Measurements from ENCODE around the gene SLC16A6.
"Not testable (repeated sequence)": the region's sequence is repeated elsewhere in the genome, so short reads cannot be mapped to it uniquely, and the experiment has no call there.

SLC16A6 gene

DNA sequence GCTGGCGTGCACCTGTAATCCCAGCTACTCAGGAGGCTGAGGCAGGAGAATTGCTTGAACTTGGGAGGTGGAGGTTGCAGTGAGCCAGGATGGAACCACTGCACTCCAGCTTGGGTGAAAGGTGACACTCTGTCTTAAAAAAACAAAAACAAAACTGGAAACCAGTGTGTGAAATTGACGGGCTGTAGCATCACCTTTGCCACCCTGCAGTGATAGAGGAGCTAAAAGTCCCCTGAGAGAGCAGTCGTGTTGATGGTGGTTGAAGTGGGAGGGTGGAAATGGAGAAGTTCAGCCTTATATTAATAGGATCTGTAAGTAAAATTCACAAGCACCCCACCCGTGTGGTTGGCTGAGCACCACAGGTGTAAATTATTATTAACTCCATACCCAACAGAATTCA is 65.9 kb downstream of the SLC16A6 start:
- H3K79me2 ChIP-seq (ENCODE audit: low read length); H3K9ac ChIP-seq (ENCODE audit: low read length); DNase-seq; H3K27ac ChIP-seq (ENCODE audit: low read length); H3K4me2 ChIP-seq (ENCODE audit: low read depth, low read length); H4K20me1 ChIP-seq (ENCODE audit: insufficient read depth, low read length); H3K36me3 ChIP-seq (replicated peaks; ENCODE audit: insufficient read depth, low read length); H3K9me3 ChIP-seq (replicated peaks; ENCODE audit: insufficient read depth, low read length); H3K27me3 ChIP-seq (replicated peaks; ENCODE audit: insufficient read depth, low read length); H3F3A ChIP-seq (ENCODE audit: insufficient read depth, low read length); H3K4me3 ChIP-seq (ENCODE audit: low read length); H2AFZ ChIP-seq (ENCODE audit: low read length); H3K9me2 ChIP-seq (replicated peaks; ENCODE audit: insufficient read depth, low read length); H3K4me1 ChIP-seq (ENCODE audit: low read length): not testable (repeated sequence)

DNA sequence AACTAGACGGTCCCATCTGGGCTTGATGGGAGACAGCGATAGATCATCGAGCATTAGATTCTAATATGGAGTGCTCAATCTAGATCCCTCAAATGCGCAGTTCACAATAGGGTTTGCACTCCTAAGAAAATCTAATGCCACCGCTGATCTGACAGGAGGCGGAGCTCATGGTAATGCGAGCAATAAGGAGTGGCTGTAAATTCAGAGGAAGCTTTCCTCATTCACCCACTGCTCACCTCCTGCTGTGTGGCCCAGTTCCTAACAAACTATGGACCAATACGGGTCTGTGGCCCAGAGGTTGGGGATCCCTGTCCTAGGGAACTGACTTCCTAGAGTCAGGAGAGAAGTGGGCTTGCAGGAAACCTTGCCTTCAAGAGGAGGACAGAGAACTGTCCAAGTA is 68.3 kb downstream of the SLC16A6 start:
- no peaks in the 10 kb centered on the region for H3K36me3 ChIP-seq (replicated peaks; ENCODE audit: insufficient read depth, low read length)
- no peak overlapping the region for H3K27ac ChIP-seq (ENCODE audit: low read length)
- no peaks in the 10 kb centered on the region for H4K20me1 ChIP-seq (ENCODE audit: insufficient read depth, low read length)
- no peaks in the 10 kb centered on the region for H3K27me3 ChIP-seq (replicated peaks; ENCODE audit: insufficient read depth, low read length)
- TF ChIP-seq EZH2phosphoT487 (IDR thresholded peaks at IDR 0.05; ENCODE audit: low read length): no peak
- no peak for TF ChIP-seq EZH2 (optimal IDR thresholded peaks at IDR 0.05; ENCODE audit: low read depth, low read length)
- TF ChIP-seq, protein P1, sequence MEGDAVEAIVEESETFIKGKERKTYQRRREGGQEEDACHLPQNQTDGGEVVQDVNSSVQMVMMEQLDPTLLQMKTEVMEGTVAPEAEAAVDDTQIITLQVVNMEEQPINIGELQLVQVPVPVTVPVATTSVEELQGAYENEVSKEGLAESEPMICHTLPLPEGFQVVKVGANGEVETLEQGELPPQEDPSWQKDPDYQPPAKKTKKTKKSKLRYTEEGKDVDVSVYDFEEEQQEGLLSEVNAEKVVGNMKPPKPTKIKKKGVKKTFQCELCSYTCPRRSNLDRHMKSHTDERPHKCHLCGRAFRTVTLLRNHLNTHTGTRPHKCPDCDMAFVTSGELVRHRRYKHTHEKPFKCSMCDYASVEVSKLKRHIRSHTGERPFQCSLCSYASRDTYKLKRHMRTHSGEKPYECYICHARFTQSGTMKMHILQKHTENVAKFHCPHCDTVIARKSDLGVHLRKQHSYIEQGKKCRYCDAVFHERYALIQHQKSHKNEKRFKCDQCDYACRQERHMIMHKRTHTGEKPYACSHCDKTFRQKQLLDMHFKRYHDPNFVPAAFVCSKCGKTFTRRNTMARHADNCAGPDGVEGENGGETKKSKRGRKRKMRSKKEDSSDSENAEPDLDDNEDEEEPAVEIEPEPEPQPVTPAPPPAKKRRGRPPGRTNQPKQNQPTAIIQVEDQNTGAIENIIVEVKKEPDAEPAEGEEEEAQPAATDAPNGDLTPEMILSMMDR (IDR thresholded peaks at IDR 0.05; ENCODE audit: low read length): no peak
- no peaks in the 10 kb centered on the region for H3F3A ChIP-seq (ENCODE audit: insufficient read depth, low read length)
- H3K4me1 ChIP-seq (ENCODE audit: low read length): no peaks in the 10 kb centered on the region
- H2AFZ ChIP-seq (ENCODE audit: low read length): no peak overlapping the region
- no peaks in the 10 kb centered on the region for H3K9me2 ChIP-seq (replicated peaks; ENCODE audit: insufficient read depth, low read length)
- no peak overlapping the region for H3K4me3 ChIP-seq (ENCODE audit: low read length)
- H3K9ac ChIP-seq (ENCODE audit: low read length): no peak overlapping the region
- DNase-seq: no peak
- H3K4me2 ChIP-seq (ENCODE audit: low read depth, low read length): no peak overlapping the region
- no peaks in the 10 kb centered on the region for H3K79me2 ChIP-seq (ENCODE audit: low read length)
- no peaks in the 10 kb centered on the region for H3K9me3 ChIP-seq (replicated peaks; ENCODE audit: insufficient read depth, low read length)

DNA sequence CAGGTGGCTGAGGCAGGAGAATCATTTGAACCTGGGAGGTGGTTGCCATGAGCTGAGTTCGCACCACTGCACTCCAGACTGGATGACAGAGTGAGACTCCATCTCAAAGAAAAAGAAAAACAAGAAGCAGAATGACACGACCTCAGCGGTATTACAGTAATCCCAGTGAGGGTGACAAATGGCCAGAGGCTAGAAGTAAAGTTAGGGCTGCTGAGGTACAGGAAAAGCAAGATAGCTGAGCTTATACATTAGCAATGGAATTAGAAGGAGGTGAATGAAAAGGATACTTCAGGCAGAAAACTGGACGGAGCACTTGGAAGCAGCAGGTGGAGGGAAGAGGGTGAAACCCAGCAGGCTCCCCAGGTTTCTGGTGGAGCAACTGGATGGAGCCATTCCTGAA is 69.1 kb downstream of the SLC16A6 start:
- Histone ChIP-seq H3K4me1 (ENCODE audit: low read length) (no peaks in the 10 kb centered on the region), H3K9me3 (replicated peaks; ENCODE audit: insufficient read depth, low read length) (no peaks in the 10 kb centered on the region), H2AFZ (ENCODE audit: low read length) (no peak overlapping the region), H3K9ac (ENCODE audit: low read length) (no peak overlapping the region), H3K36me3 (replicated peaks; ENCODE audit: insufficient read depth, low read length) (no peaks in the 10 kb centered on the region), H3K27ac (ENCODE audit: low read length) (no peak overlapping the region), H3K4me3 (ENCODE audit: low read length) (no peak overlapping the region), H3K9me2 (replicated peaks; ENCODE audit: insufficient read depth, low read length) (no peaks in the 10 kb centered on the region), H3K79me2 (ENCODE audit: low read length) (no peaks in the 10 kb centered on the region), H3K4me2 (ENCODE audit: low read depth, low read length) (no peak overlapping the region), H3F3A (ENCODE audit: insufficient read depth, low read length) (no peaks in the 10 kb centered on the region), H3K27me3 (replicated peaks; ENCODE audit: insufficient read depth, low read length) (no peaks in the 10 kb centered on the region), H4K20me1 (ENCODE audit: insufficient read depth, low read length) (no peaks in the 10 kb centered on the region)
- no peak for DNase-seq
- TF ChIP-seq EZH2phosphoT487 (IDR thresholded peaks at IDR 0.05; ENCODE audit: low read length) (no peak), EZH2 (optimal IDR thresholded peaks at IDR 0.05; ENCODE audit: low read depth, low read length) (no peak)
- TF ChIP-seq, protein P1 (IDR thresholded peaks at IDR 0.05; ENCODE audit: low read length): no peak

DNA sequence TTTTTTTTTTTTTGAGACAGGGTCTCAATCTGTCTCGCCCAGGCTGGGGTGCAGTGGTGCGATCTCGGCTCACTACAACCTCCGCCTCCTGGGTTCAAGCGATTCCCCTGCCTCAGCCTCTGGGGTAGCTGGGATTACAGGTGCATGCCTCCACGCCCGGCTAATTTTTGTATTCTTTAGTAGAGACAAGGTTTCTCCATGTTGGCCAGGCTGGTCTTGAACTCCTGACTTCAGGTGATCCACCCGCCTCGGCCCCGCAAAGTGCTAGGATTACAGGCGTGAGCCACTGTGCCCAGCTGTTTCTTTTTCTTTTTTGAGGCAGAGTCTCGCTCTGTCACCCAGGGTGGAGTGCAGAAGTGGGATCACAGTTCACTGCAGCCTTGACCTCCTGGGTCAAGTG is 70.1 kb downstream of the SLC16A6 start:
- H3K9me2 ChIP-seq (replicated peaks; ENCODE audit: insufficient read depth, low read length); H2AFZ ChIP-seq (ENCODE audit: low read length); H4K20me1 ChIP-seq (ENCODE audit: insufficient read depth, low read length); H3K9me3 ChIP-seq (replicated peaks; ENCODE audit: insufficient read depth, low read length); H3K36me3 ChIP-seq (replicated peaks; ENCODE audit: insufficient read depth, low read length); H3F3A ChIP-seq (ENCODE audit: insufficient read depth, low read length); H3K27me3 ChIP-seq (replicated peaks; ENCODE audit: insufficient read depth, low read length); DNase-seq; H3K79me2 ChIP-seq (ENCODE audit: low read length); H3K4me2 ChIP-seq (ENCODE audit: low read depth, low read length); H3K27ac ChIP-seq (ENCODE audit: low read length); H3K4me1 ChIP-seq (ENCODE audit: low read length); H3K4me3 ChIP-seq (ENCODE audit: low read length); H3K9ac ChIP-seq (ENCODE audit: low read length): not testable (repeated sequence)

DNA sequence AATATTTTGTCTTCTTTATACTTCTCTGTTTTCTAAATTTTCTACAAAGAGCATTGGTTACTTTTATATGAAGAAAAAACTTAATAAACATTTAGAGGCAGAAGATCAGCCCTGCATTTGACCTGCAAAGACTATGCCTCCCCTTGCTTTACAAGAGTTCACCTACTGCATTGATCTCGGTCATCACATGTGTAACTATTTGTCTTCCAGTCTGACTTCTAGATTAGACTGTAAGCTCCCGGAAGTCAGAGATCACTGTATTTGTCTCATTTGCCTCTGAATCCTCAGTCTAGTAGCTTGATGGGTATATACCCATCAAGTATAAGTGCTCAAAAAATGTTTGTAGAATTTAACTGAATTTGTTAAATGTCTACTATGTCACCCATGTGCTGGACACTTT is 70.7 kb downstream of the SLC16A6 start:
- not testable (repeated sequence) for H3K27me3 ChIP-seq (replicated peaks; ENCODE audit: insufficient read depth, low read length); H3F3A ChIP-seq (ENCODE audit: insufficient read depth, low read length); H3K9me3 ChIP-seq (replicated peaks; ENCODE audit: insufficient read depth, low read length); H3K9ac ChIP-seq (ENCODE audit: low read length); H3K4me1 ChIP-seq (ENCODE audit: low read length); H3K27ac ChIP-seq (ENCODE audit: low read length); H3K36me3 ChIP-seq (replicated peaks; ENCODE audit: insufficient read depth, low read length); H3K4me2 ChIP-seq (ENCODE audit: low read depth, low read length); H2AFZ ChIP-seq (ENCODE audit: low read length); H3K9me2 ChIP-seq (replicated peaks; ENCODE audit: insufficient read depth, low read length); H4K20me1 ChIP-seq (ENCODE audit: insufficient read depth, low read length); H3K4me3 ChIP-seq (ENCODE audit: low read length); DNase-seq; H3K79me2 ChIP-seq (ENCODE audit: low read length)

DNA sequence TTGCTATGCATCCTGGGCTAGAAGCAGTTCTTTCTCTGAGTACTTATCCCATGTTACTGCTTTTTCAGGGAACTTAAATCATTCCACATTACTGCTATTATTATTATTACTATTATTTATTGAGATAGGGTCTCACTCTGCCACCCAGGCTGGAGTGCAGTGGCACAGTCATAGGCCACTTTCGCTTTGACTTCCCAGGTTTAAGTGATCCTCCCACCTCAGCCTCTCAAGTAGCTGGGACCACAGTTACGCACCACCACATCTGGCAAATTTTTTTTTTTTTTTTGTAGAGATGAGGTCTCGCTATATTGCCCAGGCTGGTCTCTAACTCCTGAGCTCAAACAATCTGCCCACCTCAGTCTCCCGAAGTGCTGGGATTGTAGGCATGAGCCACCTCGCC is 71.5 kb downstream of the SLC16A6 start:
- not testable (repeated sequence) for H3K9ac ChIP-seq (ENCODE audit: low read length); H3K79me2 ChIP-seq (ENCODE audit: low read length); H3K4me2 ChIP-seq (ENCODE audit: low read depth, low read length); H3F3A ChIP-seq (ENCODE audit: insufficient read depth, low read length); H3K9me3 ChIP-seq (replicated peaks; ENCODE audit: insufficient read depth, low read length); H3K4me1 ChIP-seq (ENCODE audit: low read length); H3K4me3 ChIP-seq (ENCODE audit: low read length); H3K27ac ChIP-seq (ENCODE audit: low read length); H3K36me3 ChIP-seq (replicated peaks; ENCODE audit: insufficient read depth, low read length); DNase-seq; H3K9me2 ChIP-seq (replicated peaks; ENCODE audit: insufficient read depth, low read length); H3K27me3 ChIP-seq (replicated peaks; ENCODE audit: insufficient read depth, low read length); H2AFZ ChIP-seq (ENCODE audit: low read length); H4K20me1 ChIP-seq (ENCODE audit: insufficient read depth, low read length)

Measured in MM.1S (cell line).